GM18870 (cell line): ENCODE measurements around the gene ABCF2.

ENCODE experiments used
- ATAC-seq: cut with Tn5 transposase; IDR thresholded peaks from one replicate; pipeline ENCODE4 v1.9.1; 2021; ENCODE audit warnings: moderate library complexity; ENCODE audit not compliant: unreplicated experiment

The ABCF2 gene

GRCh38 chr7:151252961-151253711 is 26.1 kb upstream of the ABCF2 start:
- ATAC-seq: no peak

GRCh38 chr7:151252561-151252835 is 25.5 kb upstream of the ABCF2 start:
- no peak for ATAC-seq

GRCh38 chr7:151251689-151252560 is 24.9 kb upstream of the ABCF2 start:
- ATAC-seq: no peak

GRCh38 chr7:151251328-151251688 is 24.3 kb upstream of the ABCF2 start:
- ATAC-seq: no peak

- no peak for ATAC-seq
These were observed 23.5 kb upstream of the ABCF2 start for GRCh38 chr7:151250181-151251132.

- no peak for ATAC-seq
These were observed 22.7 kb upstream of the ABCF2 start for GRCh38 chr7:151249732-151250072.

GRCh38 chr7:151249034-151249731 is 22.2 kb upstream of the ABCF2 start:
- ATAC-seq: no peak

GRCh38 chr7:151248346-151249033 is 21.5 kb upstream of the ABCF2 start, which contains the start of gene SMARCD3:
TSS of gene SMARCD3 (minus strand) at chr7:151248694. CDS start at chr7:151248562, 132 bp downstream.
- ATAC-seq: no peak

GRCh38 chr7:151247611-151248345 is 20.8 kb upstream of the ABCF2 start:
- no peak for ATAC-seq

- ATAC-seq: no peak
These were observed 20.0 kb upstream of the ABCF2 start for GRCh38 chr7:151246851-151247580.

GRCh38 chr7:151246102-151246850 is 19.3 kb upstream of the ABCF2 start:
- no peak for ATAC-seq

GRCh38 chr7:151245360-151246101 is 18.5 kb upstream of the ABCF2 start:
- ATAC-seq: no peak

- no peak for ATAC-seq
These were observed 17.9 kb upstream of the ABCF2 start for GRCh38 chr7:151244841-151245346.

GRCh38 chr7:151244196-151244840 is 17.3 kb upstream of the ABCF2 start:
- no peak for ATAC-seq

- ATAC-seq: no peak
These were observed 16.6 kb upstream of the ABCF2 start for GRCh38 chr7:151243408-151244195.

- ATAC-seq: no peak
These were observed 16.0 kb upstream of the ABCF2 start for GRCh38 chr7:151243045-151243349.
